Measurements from ENCODE around the gene TCF7L1. TPM values are rescaled to one million over a fixed set of nuclear protein-coding genes. Genes with fewer than 3 reads are reported as not detected.

Gene TCF7L1
- polyA plus RNA-seq, 3 donors = 0.05 to 0.09 TPM; not detected in 1

GRCh38 chr2:85212841-85213240 lies 79.6 kb downstream of the TCF7L1 start:
- no peak overlapping the region for H3K27ac Mint-ChIP-seq
- Histone ChIP-seq H2AFZ (ENCODE audit: insufficient read depth, low read depth, low read length, poor library complexity, severe bottlenecking) (no peak overlapping the region), H3K79me2 (ENCODE audit: insufficient read depth, low read length) (no peaks in the 10 kb centered on the region), H3K27ac (ENCODE audit: low read depth in 1 of 2, low read length in 2 of 2) (no peak overlapping the region), H3K27me3 (ENCODE audit: control insufficient read depth in 2 of 2, insufficient read depth in 2 of 2, low read length in 2 of 2) (no peaks in the 10 kb centered on the region), H3K9ac (ENCODE audit: insufficient read depth, low read length, poor library complexity, severe bottlenecking) (no peak overlapping the region), H3K9me3 (replicated peaks in 1 of 2; ENCODE audit: control insufficient read depth in 1 of 2, insufficient read depth in 1 of 2, low read length in 2 of 2) (no peaks in the 10 kb centered on the region), H3K36me3 (replicated peaks in 1 of 2; ENCODE audit: control insufficient read depth in 1 of 2, insufficient read depth in 2 of 2, low read length in 2 of 2) (no peaks in the 10 kb centered on the region), H4K20me1 (ENCODE audit: insufficient read depth, low read length) (no peaks in the 10 kb centered on the region), H3K4me3 (replicated peaks in 1 of 3; ENCODE audit: low read depth in 2 of 3, low read length in 3 of 3) (no peak overlapping the region), H3K4me2 (replicated peaks; ENCODE audit: extremely low read depth, low read length, poor library complexity, severe bottlenecking) (no peak overlapping the region), H3K4me1 (ENCODE audit: control insufficient read depth in 1 of 2, insufficient read depth in 2 of 2, low read length in 2 of 2) (no peaks in the 10 kb centered on the region)
- intact Hi-C loops (cut with micrococcal nuclease) = no loop called here
- H3K4me3 Mint-ChIP-seq = no peak overlapping the region
- peaks cover 7 to 14% (median 13%) of the 10 kb centered on the region in 3 donors for H3K27me3 Mint-ChIP-seq (ENCODE audit: low read depth in 3 of 3)
- no peaks in the 10 kb centered on the region for H3K9me3 Mint-ChIP-seq
- DNase-seq = no peak
- WGBS (ENCODE audit: insufficient coverage) = 86% methylated on average over 3 of the region's 3 CpGs
- no peak for TF ChIP-seq CTCF (IDR thresholded peaks at IDR 0.05)
- no peaks in the 10 kb centered on the region for H3K4me1 Mint-ChIP-seq
- H3K36me3 Mint-ChIP-seq = no peaks in the 10 kb centered on the region

- Histone ChIP-seq H3K4me1 (ENCODE audit: control insufficient read depth in 1 of 2, insufficient read depth in 2 of 2, low read length in 2 of 2) (no peaks in the 10 kb centered on the region), H3K27me3 (ENCODE audit: control insufficient read depth in 2 of 2, insufficient read depth in 2 of 2, low read length in 2 of 2) (no peaks in the 10 kb centered on the region), H3K9ac (ENCODE audit: insufficient read depth, low read length, poor library complexity, severe bottlenecking) (no peak overlapping the region), H3K4me3 (replicated peaks in 1 of 3; ENCODE audit: low read depth in 2 of 3, low read length in 3 of 3) (no peak overlapping the region), H3K27ac (ENCODE audit: low read depth in 1 of 2, low read length in 2 of 2) (no peak overlapping the region), H2AFZ (ENCODE audit: insufficient read depth, low read depth, low read length, poor library complexity, severe bottlenecking) (no peak overlapping the region), H4K20me1 (ENCODE audit: insufficient read depth, low read length) (no peaks in the 10 kb centered on the region), H3K36me3 (replicated peaks in 1 of 2; ENCODE audit: control insufficient read depth in 1 of 2, insufficient read depth in 2 of 2, low read length in 2 of 2) (no peaks in the 10 kb centered on the region), H3K4me2 (replicated peaks; ENCODE audit: extremely low read depth, low read length, poor library complexity, severe bottlenecking) (no peak overlapping the region), H3K9me3 (replicated peaks in 1 of 2; ENCODE audit: control insufficient read depth in 1 of 2, insufficient read depth in 1 of 2, low read length in 2 of 2) (no peaks in the 10 kb centered on the region), H3K79me2 (ENCODE audit: insufficient read depth, low read length) (no peaks in the 10 kb centered on the region)
- intact Hi-C loops (cut with micrococcal nuclease) = no loop called here
- no peak for DNase-seq
- Mint-ChIP-seq H3K27me3 (ENCODE audit: low read depth in 3 of 3) (peaks cover 7 to 14% (median 13%) of the 10 kb centered on the region in 3 donors), H3K4me1 (no peaks in the 10 kb centered on the region), H3K4me3 (no peak overlapping the region), H3K27ac (no peak overlapping the region), H3K9me3 (no peaks in the 10 kb centered on the region), H3K36me3 (no peaks in the 10 kb centered on the region)
- no peak for TF ChIP-seq CTCF (IDR thresholded peaks at IDR 0.05)
- no CpG with 5 or more reads among the region's 2 CpGs for WGBS (ENCODE audit: insufficient coverage)
These were observed 80.2 kb downstream of the TCF7L1 start for GRCh38 chr2:85213404-85213803.

All from CD14-positive monocyte (primary cell).